Superior temporal gyrus (tissue), 1 donor: ENCODE results near the gene CACHD1.

ENCODE experiments used
- DNase-seq: peaks from one replicate; pipeline ENCODE4 v3.0.0-alpha.2; 2016; ENCODE audit errors: extremely low spot score

CACHD1 gene

DNA sequence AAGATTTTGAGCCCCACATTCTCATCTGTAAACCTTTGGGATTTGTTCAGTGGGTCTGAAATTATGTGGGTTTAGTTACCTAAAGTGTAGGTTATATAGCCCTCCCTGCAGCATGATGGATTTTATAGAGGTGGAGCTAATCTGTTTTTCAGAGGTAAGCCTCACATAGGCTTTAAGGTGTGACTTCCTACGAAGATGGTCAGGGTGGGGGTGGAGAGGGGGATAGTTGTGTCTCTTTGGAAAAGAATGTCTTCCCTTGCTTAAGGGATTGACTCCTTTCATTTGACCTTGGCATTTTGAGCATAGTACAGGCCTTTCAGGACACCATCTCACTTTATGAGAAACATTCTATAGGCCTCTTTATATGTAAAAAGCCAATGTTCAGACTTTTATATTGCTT lies 3.4 kb downstream of the CACHD1 start:
- no peak for DNase-seq

DNA sequence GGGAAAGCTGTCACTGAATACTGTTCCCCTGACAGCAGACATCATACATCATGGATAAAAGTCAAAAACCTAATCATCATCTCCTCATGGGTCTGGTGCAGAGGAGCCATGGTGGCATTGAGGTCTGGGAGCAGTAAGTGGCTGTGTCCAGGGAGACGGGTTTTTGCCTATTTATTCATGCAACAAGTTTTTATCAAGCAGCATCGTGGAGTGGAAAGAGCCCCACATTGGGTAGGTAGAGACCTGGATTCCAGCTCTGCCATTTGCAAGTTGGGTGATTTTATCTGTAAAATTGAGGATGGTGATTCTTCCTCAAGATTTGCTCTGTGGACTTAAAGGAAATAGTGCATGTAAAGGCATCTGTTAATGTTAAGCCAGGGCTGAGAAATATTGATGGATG lies 4.2 kb downstream of the CACHD1 start:
- DNase-seq = no peak

- no peak for DNase-seq
Measured at GRCh38 chr1:64474665-64475439, 4.9 kb downstream of the CACHD1 start.

DNA sequence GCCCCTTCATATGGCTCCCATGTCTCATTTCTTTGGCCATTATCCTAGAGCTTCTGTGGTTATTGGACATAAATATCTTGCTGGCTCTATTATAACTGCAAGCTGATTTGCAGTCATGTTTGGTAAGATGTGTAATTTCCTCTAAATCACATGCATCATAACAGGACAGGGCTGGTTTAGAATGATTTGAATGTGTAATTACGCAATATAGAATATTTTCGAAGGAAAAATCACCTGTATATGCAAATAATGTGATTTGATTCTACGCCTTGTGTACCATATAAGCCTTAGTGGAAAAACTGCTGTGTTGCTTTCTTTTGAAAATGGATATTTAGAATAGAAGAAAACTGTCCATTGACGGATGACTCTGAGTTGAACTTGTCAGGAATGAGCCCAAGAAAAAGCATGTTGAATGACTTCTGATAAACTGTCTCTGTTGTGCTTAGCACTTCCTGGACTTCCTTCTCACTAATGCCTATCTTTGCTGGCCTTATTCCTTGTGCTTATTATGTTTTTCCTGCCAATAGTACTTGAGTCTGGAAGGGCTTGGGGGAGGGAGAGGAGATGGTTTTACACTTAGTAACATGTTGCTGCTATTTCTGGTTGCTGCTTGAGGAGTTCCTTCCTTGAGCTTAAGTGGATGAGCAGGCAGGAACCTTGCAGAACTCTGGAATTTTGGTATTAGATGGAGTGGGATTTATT lies 6.5 kb downstream of the CACHD1 start:
- no peak for DNase-seq

DNA sequence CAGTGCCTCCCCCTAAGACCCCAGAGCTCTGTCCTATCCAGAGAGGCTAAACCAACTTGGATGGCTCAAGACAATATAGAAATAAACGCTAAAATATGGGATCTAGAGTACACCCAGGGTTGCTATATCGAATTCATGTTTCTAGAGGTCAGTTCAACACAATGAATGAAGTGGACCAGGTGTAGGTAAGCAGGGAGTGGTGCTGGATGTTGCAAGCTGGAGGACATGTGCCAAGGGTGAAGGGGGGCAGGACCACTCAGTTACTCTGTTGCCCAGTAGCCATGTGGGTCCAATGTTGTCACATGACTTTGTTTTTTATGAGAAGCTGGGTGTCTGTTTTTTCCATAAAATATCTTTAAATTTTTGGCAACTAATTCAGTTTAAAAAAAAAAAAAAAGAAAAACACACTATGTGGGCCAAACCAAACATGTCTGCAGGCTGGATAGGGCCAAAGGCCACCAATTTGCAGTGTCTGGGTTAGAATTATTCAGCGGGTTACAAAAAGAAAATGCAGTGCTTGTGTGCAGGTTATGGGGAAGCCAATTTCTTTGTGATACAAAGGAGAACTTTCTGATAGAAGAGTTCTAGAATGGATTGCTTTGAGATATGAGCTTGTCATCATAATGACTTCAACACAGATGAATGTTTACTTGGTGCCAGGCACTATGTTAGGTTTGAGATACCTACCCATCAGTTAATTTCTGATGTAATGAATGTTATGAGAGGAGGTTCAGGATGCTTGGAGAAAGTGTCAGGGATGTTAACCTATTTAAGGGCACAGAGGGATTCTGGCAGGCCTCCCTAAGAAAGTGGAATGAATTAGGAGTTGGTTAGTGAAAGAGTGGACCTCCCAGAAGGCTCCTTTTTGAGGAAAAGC lies 8.9 kb downstream of the CACHD1 start:
- no peak for DNase-seq

DNA sequence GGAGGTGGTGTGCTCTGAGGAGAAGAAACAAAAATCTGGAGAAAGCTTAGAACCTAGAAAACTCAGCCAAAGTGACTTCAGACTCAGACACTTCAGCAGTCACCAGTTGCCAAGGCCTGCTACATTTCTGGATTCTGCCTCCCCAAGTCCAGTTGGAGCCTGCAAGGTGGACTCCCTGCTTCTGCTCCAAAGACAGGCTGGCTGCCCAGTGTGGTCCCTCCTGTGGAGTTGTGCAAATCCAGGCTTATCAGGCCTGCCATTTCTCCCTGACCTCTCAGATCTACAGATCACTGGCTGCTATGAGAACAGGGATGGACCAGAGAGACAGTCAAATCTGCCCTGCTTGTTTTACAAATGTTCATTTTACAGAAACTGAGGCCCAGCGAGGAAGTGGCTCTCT lies 9.9 kb downstream of the CACHD1 start:
- no peak for DNase-seq

DNA sequence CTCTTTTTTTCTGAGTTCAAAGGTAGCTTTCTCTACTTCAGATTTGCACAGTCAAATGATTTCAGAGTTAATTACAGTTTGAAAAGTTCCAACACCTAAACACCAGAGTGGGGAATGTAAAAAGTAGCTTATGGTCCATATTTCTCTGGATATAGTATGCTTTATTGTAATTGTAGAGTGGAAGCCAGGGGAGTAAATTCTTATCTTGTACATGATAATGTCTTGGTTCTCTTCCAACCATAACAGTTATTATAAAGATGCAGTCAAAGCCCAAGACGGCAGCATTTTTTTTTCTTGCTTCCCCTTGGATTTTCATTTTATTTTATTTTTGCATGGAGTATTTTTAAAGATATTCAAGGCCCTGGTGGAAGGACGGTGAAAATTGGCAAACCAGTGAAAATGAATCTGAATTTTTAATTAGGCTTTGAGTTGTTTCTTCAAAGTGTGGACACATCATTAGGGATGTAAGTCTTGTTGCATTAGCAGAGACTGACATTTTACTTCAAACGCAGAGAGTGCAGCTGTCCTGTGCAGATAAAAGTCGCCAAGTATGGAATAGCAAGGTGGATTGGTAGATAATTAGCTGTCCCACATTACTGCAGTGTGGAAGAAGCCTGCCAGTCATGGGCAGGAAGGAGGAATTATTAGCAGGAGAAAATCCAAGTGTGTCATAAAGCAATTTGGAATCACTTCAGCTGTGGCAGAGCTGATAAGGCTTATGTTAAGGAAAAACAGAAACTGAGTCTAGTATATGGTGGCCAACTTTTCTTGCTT lies 11.3 kb downstream of the CACHD1 start:
- DNase-seq = no peak

DNA sequence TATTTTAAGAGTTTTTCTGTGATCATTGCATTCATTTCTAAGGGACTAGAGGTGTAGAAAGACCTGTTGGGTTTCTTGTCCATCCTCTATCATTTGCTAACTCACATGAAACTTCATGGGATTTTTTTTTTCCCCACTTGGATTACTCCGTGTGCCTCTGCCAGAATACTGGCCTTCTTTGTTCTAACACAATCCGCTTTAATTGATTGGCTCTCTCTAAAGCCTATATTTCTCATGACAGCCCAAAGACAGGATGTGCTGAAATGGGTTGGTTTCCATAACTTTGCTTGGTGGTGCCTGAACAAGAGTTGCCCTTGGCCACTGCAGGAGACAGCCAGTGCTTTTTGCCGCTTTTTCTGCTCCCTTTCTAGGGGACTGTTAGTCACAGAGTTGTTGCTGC lies 12.2 kb downstream of the CACHD1 start:
- no peak for DNase-seq

DNA sequence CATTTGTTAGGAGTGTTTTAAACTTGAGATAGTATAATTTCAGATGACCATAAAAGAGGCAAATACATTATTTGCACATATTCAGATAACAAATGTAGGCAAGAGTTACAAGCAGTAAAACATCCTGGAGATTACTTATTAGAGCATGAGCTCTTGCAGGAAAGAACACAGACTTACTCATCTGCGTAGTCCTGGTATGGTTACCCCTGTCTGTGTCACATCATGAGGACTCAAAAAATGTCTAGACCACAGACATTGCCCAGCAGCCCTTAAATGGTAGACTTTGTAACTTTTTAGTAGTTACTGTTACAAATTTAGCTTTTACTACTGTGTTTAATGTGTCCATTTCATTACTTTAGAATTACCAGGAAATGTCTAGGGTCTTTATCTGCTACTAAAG lies 12.8 kb downstream of the CACHD1 start:
- DNase-seq = no peak

DNA sequence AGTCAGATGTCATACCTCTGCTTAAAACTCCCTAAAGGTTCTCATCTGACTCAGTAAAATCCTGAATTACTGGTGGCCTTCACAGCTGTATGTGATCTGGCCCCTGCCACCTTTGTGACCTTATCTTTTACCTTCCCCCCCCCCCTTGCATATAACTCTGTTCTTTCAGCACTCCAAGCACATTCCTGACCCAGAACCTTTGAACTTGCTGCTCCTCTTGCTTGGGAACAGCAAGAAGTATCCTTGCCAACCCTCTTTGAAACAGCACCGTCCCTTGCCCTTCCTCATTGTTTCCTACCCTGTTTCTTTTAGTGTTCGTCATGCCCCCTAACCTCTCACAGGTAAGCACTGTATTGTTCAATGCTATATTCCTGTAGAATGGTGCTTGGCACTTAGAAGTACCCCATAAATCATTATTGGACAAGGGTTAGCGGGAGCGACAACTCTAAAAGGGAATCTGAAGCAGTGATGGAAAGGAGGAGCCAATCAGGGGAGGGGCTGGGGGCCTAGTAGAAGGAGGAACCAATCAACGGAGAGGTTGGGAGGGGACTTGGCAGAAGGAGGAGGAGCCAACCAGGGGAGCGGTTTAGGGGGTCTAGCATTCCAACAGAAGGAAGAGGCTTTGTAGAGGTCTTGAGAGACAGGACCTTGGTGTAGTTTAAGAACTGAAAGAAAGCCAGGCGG lies 13.9 kb downstream of the CACHD1 start:
- no peak for DNase-seq

GRCh38 chr1:64484651-64485050 lies 14.7 kb downstream of the CACHD1 start:
- DNase-seq = no peak

- no peak for DNase-seq
Measured at GRCh38 chr1:64486193-64486592, 16.3 kb downstream of the CACHD1 start.

GRCh38 chr1:64487061-64487460 lies 17.1 kb downstream of the CACHD1 start:
- no peak for DNase-seq

- no peak for DNase-seq
Measured at GRCh38 chr1:64488862-64489261, 18.9 kb downstream of the CACHD1 start.

GRCh38 chr1:64489707-64490106 lies 19.8 kb downstream of the CACHD1 start:
- no peak for DNase-seq

DNA sequence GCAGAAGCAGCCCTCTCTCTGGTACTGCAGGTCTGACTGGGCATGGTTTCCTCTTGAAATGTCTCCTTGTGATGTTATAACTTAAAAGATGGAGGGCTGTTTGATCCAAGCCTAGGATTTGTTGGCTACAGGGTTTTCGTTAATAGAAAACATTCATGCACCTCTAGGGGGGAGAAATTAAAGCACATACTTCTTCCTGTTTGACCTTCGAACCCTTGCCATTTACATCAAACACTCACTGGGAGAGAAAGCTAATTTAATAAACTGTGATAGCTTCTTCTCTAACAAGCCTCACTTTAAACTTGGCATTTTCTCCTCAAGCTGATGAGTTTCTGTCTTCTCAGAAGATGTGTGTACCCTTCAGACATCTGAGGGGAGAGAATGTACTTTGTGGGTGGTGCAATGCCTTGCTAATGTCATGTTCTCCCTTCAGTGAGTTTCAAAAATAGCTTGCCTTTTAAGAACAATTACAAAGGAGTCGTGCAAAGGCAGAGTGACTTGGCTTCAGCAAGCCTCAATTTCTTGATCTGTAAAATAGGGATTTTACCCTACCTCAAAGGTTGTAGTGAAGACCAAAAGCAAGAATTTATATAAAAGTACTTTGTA lies 20.4 kb downstream of the CACHD1 start:
- no peak for DNase-seq

- no peak for DNase-seq
Measured at GRCh38 chr1:64492424-64492823, 22.5 kb downstream of the CACHD1 start.

DNA sequence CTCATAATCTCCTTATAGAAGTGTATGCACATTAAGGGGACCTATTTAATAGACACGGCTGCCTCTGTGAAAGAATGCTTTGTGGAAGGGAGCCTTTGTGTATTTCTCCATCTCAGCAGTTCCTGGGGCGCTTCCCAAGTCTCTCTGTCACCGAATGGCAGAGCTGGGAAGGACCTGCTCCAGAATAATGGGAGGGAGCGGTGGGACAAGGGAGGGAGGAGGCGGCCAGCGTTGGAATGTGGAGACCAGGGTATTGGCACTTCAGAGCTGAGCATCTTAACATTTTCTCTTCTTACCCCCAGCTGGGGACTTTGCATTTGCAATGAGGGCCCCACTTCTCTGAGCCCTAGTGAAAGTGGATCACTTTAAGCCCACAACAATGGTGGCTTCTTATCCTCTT lies 23.9 kb downstream of the CACHD1 start:
- DNase-seq = no peak

- no peak for DNase-seq
Measured at GRCh38 chr1:64494659-64495058, 24.7 kb downstream of the CACHD1 start.

DNA sequence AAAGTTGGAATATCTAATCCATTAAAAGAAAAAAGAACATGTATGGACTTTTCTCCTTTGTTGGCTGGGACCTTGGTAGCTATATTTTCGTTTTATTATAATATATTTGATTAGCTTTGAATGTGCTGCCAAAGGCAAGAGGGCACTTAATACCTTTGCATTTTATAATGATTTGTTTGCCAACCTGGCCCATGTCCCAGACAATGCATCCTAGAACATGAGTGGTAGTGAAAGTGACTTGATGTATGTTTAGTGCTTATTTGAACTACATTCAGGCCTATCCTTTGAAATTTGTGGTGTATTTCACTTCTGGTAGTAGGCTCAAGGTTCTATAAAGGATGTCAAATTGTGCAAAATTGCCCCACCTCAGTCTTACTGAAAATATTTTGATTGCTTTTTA lies 25.9 kb downstream of the CACHD1 start:
- no peak for DNase-seq

DNA sequence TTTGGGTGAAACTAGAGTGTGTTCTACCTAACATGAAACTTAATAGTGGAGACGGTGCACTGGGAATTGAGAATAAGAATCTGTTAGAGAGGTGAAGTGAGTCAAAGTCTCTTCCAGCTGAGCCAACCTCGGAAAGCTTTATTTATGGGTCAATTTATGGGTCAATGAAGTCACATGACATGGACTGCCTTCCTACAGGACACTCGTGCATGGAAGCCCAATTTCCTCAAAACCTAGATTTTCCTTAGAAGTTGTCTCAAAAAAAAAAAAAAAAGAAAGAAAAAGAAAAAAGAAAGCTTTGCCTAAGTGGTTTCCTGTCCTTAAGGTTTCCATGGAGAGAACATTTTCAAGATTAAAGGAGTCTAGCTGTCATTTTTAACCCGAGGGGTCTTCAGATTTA lies 26.7 kb downstream of the CACHD1 start:
- no peak for DNase-seq
